Measurements from ENCODE around the gene FARP2.
"Not testable (repeated sequence)": the region's sequence is repeated elsewhere in the genome, so short reads cannot be mapped to it uniquely, and the experiment has no call there.

FARP2 gene

GRCh38 chr2:241525818-241526780, 170.0 kb downstream of the FARP2 start:
- DNase-seq (ENCODE audit: low read depth in 4 of 4, low spot score in 1 of 4): not testable (repeated sequence)

DNA sequence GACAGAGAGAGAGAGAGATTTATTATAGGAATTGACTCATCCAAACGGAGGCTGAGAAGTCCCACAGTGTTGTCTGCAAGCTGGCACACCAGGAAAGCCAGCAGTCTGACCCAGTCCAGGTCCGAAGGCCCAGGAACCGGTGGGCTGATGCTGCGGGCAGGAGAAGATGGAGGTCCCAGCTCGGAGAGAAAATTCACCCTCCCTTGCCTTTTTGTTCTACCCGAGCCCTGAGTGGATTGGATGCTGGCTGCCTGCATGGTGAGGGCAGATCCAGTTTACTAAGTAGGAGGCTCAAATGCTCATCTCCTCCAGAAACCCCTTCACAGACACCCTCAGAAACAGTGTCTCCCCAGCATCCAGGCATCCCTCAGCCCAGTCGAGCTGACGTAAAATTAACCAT, 174.5 kb downstream of the FARP2 start:
- DNase-seq (ENCODE audit: low read depth in 4 of 4, low spot score in 1 of 4): no peak

GRCh38 chr2:241531161-241531722, 175.2 kb downstream of the FARP2 start:
- DNase-seq (ENCODE audit: low read depth in 4 of 4, low spot score in 1 of 4): no peak

GRCh38 chr2:241532168-241532567, 176.1 kb downstream of the FARP2 start:
- DNase-seq (ENCODE audit: low read depth in 4 of 4, low spot score in 1 of 4): no peak

DNA sequence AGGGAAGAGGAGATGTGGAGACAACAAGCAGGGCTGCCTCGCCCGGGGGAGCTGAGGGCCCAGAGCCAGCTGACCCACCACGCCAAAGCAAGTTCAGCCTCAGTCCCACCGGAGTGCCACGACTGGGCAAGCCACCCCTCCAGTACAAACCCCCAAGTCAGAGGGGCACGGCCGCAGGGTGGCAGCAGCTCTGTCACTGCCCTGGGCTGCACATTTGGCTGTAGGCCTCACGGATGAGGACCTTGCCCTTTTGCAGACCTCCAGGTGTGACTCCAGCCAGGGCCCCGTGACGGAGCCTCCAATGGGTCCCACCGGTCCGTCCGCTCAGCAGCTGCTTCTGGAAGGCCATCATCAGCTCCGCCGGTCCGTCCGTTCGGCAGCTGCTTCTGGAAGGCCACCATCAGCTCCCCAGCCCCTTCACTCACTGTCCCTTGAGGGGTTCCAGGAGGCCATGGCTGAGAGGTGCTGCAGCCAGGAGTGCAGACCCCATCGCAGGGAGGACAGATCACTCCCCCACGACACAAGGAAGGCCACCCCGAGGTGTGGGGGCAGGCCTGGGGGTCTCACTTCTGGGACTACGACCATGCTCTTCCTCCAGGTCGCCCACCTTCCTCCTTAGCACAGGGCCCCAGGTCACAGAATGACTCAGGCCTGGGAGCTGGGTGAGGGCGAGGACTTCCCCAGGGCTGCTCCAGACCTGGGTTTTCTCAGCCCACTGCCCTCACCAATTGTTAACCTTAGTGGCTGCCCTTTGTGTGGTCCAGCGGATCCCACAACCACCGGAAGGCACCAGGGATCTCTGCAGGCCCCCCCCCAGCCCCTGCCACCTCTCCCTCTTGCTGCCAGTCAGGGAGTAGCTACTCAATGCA, 176.9 kb downstream of the FARP2 start:
- DNase-seq (ENCODE audit: low read depth in 4 of 4, low spot score in 1 of 4): no peak

- no peak for DNase-seq (ENCODE audit: low read depth in 4 of 4, low spot score in 1 of 4)
Measured at GRCh38 chr2:241534293-241534692, 178.2 kb downstream of the FARP2 start.

- no peak for DNase-seq (ENCODE audit: low read depth in 4 of 4, low spot score in 1 of 4)
Measured at GRCh38 chr2:241534701-241535375, 178.8 kb downstream of the FARP2 start.

- DNase-seq (ENCODE audit: low read depth in 4 of 4, low spot score in 1 of 4): no peak
Measured at GRCh38 chr2:241535871-241536655, 180.0 kb downstream of the FARP2 start.

- DNase-seq (ENCODE audit: low read depth in 4 of 4, low spot score in 1 of 4): no peak
Measured at GRCh38 chr2:241538838-241539615, 182.9 kb downstream of the FARP2 start.

- DNase-seq (ENCODE audit: low read depth in 4 of 4, low spot score in 1 of 4): no peak
Measured at GRCh38 chr2:241539616-241540374, 183.7 kb downstream of the FARP2 start.

- DNase-seq (ENCODE audit: low read depth in 4 of 4, low spot score in 1 of 4): no peak
Measured at GRCh38 chr2:241540401-241540770, 184.3 kb downstream of the FARP2 start.

- peak; percentile 7 to 60 (median 49) for DNase-seq (ENCODE audit: low read depth in 4 of 4, low spot score in 1 of 4)
Measured at GRCh38 chr2:241540771-241541561, 184.9 kb downstream of the FARP2 start.

DNA sequence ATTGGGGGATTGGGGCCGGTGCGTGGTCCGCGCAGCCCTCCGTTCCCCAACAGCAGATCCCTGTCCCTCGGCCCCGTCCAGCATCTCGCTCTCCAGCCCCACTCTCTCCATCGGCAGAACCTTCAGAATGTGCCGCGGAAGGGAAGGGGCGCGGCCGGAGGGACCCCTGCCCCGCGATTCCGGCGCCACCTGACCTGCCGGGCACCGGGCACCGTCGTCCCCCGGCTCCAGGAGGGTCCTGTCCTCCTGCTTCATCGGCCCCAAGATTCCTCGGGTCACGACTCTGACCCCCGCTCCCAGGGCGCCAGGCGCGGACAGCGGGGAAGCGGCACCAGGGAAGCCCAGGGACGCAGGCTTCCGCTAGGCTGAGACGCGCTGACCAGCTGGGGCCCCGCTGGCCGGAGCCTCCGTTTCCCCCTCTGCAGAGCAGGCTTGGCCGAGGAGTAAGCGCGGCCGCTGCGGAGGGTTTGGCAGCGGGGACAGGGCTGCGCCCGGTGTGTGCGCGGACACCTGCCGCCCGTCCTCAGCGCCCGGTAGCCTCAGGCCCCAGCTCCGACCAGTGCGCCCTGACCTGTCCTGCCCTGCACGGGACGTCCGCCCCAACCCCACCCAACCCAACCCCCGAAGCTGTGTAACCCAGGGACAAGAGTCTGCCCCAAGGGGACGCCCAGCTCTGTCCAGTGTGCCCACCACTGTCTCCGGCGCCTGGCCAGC, 185.6 kb downstream of the FARP2 start:
- no peak for DNase-seq (ENCODE audit: low read depth in 4 of 4, low spot score in 1 of 4)

GRCh38 chr2:241542278-241542605, 186.2 kb downstream of the FARP2 start:
- no peak for DNase-seq (ENCODE audit: low read depth in 4 of 4, low spot score in 1 of 4)

All from stimulated activated CD4-positive, alpha-beta T cell treated with anti-CD3 and anti-CD28 coated beads, Interleukin-1b, Interleukin-23, amount 100 ng/mL, for 24 hours (primary cell).